Gastrocnemius medialis (tissue), 4 donors: ENCODE data around the gene CRYL1. TPM values are rescaled to one million over a fixed set of nuclear protein-coding genes. Genes with fewer than 3 reads are reported as not detected.

Experiments
- ATAC-seq, 2 donors: fragments of 150-250 bp; one replicate each; pipeline ENCODE4 v1.9.1; 2016
- DNase-seq, 2 donors: peaks; one replicate each; pipeline ENCODE4 v3.0.0-alpha.2; 2019
- H3K27ac ChIP-seq, 4 donors: fragments of 200-600 bp; sonication (generic); 1 replicate in 1 of 4; 2 replicates in 3 of 4; pipeline ENCODE4 v1.5.1; 2016 to 2018; ENCODE audit warnings: mild to moderate bottlenecking in 2 of 4, moderate library complexity in 1 of 4
- H3K27me3 ChIP-seq, 3 donors: fragments of 200-600 bp; sonication (generic) in 2 of 3; 1 replicate in 1 of 3; 2 replicates in 2 of 3; pipeline versions ENCODE4 v1.5.1 to v1.6.0; 2016 to 2019; ENCODE audit warnings: mild to moderate bottlenecking in 1 of 3, moderate library complexity in 1 of 3
- H3K36me3 ChIP-seq, 2 donors: fragments of 200-600 bp; sonication (generic) in 1 of 2; one replicate each; pipeline ENCODE4 v1.5.1; 2017 to 2018
- H3K4me1 ChIP-seq, 2 donors: fragments of 200-600 bp; sonication (generic) in 1 of 2; one replicate each; pipeline ENCODE4 v1.5.1; 2016 to 2017; ENCODE audit warnings: mild to moderate bottlenecking in 2 of 2
- H3K4me3 ChIP-seq, 4 donors: fragments of 200-600 bp; sonication (generic) in 3 of 4; 1 replicate in 1 of 4; 2 replicates in 3 of 4; pipeline ENCODE4 v1.5.1; 2016 to 2019; ENCODE audit warnings: mild to moderate bottlenecking in 2 of 4
- H3K9me3 ChIP-seq, 3 donors: fragments of 200-600 bp; sonication (generic) in 2 of 3; 1 replicate in 1 of 3; 2 replicates in 2 of 3; pipeline ENCODE4 v1.5.1; 2016 to 2019
- CTCF ChIP-seq, 5 experiments: fragments of 450-650 bp in 3 of 5; fragments of 200-600 bp in 2 of 5; sonication (generic) in 2 of 5; IDR thresholded peaks in 4 of 5; conservative IDR thresholded peaks in 1 of 5; 1 replicate in 4 of 5; 2 replicates in 1 of 5; pipeline ENCODE4 v1.5.1; 2016 to 2019; ENCODE audit warnings: antibody characterized with exemption in 5 of 5, mild to moderate bottlenecking in 3 of 5, moderate library complexity in 3 of 5
- POLR2A ChIP-seq, 2 donors: fragments of 450-650 bp; IDR thresholded peaks; one replicate each; pipeline ENCODE4 v1.6.1; 2017; ENCODE audit warnings: antibody characterized with exemption in 2 of 2, mild to moderate bottlenecking in 2 of 2, moderate library complexity in 2 of 2
- in situ Hi-C, 4 donors: fragments of 200-750 bp; cut with MboI; loops; one replicate each; pipeline versions ENCODE4 v1.15.0 to v1.8.0; 2017; ENCODE audit warnings: low sequenced_read_pairs in 4 of 4
- intact Hi-C: fragments of 100-400 bp; cut with DNase I; formaldehyde crosslinking; loops from one replicate; pipeline ENCODE4 v1.15.1; 2023; ENCODE audit warnings: low total_unique reads
- total RNA-seq, 4 donors: library from RNA; depleted of rRNA; stranded (reverse); fragments of >200 nt; gene quantifications; one replicate each; pipeline versions ENCODE4 v1.1.0 to v1.2.3, GENCODE V29; 2016

CRYL1 gene
- total RNA-seq, 4 donors from 2014 or later = 11.0 to 17.4 (median 15.7) TPM

- in situ Hi-C loops = no loop called here
- ATAC-seq = no peak
Observed at GRCh38 chr13:20553311-20553710, 27.7 kb upstream of the CRYL1 start.

GRCh38 chr13:20550799-20551198 lies 25.1 kb upstream of the CRYL1 start:
- no peak overlapping the region for H3K4me3 ChIP-seq
- H3K4me1 ChIP-seq = no peaks in the 10 kb centered on the region
- no peaks in the 10 kb centered on the region for H3K36me3 ChIP-seq
- H3K9me3 ChIP-seq = no peaks in the 10 kb centered on the region
- ATAC-seq (no peak), DNase-seq (no peak)
- no peaks in the 10 kb centered on the region for H3K27me3 ChIP-seq
- TF ChIP-seq CTCF (IDR thresholded peaks at IDR 0.05 in 4 of 5, conservative IDR thresholded peaks at IDR 0.05 in 1 of 5) (no peak), POLR2A (IDR thresholded peaks at IDR 0.05) (no peak)
- H3K27ac ChIP-seq = no peak overlapping the region
- intact Hi-C loops (no loop called here), in situ Hi-C loops (no loop called here)

More at GRCh38 chr13:20553311-20553710, 27.7 kb upstream of the CRYL1 start:
- no peak overlapping the region for H3K27ac ChIP-seq
- intact Hi-C loops = no loop called here
- no peaks in the 10 kb centered on the region for H3K36me3 ChIP-seq
- no peak for DNase-seq
- TF ChIP-seq POLR2A (IDR thresholded peaks at IDR 0.05) = no peak
- no peak for TF ChIP-seq CTCF (IDR thresholded peaks at IDR 0.05 in 4 of 5, conservative IDR thresholded peaks at IDR 0.05 in 1 of 5)
- H3K27me3 ChIP-seq = no peaks in the 10 kb centered on the region
- H3K9me3 ChIP-seq = no peaks in the 10 kb centered on the region
- no peaks in the 10 kb centered on the region for H3K4me1 ChIP-seq
- H3K4me3 ChIP-seq = no peak overlapping the region

- Histone ChIP-seq H3K27me3 (no peaks in the 10 kb centered on the region), H3K27ac (no peak overlapping the region), H3K9me3 (no peaks in the 10 kb centered on the region), H3K36me3 (no peaks in the 10 kb centered on the region), H3K4me1 (no peaks in the 10 kb centered on the region), H3K4me3 (no peak overlapping the region)
- intact Hi-C loops (no loop called here), in situ Hi-C loops (no loop called here)
- ATAC-seq (no peak), DNase-seq (no peak)
- no peak for TF ChIP-seq POLR2A (IDR thresholded peaks at IDR 0.05)
- TF ChIP-seq CTCF (IDR thresholded peaks at IDR 0.05 in 4 of 5, conservative IDR thresholded peaks at IDR 0.05 in 1 of 5) = no peak
Observed at GRCh38 chr13:20547479-20547908, 21.8 kb upstream of the CRYL1 start.

- TF ChIP-seq CTCF (IDR thresholded peaks at IDR 0.05 in 4 of 5, conservative IDR thresholded peaks at IDR 0.05 in 1 of 5) (no peak), POLR2A (IDR thresholded peaks at IDR 0.05) (no peak)
- Histone ChIP-seq H3K4me3 (no peak overlapping the region), H3K4me1 (no peaks in the 10 kb centered on the region), H3K27me3 (no peaks in the 10 kb centered on the region), H3K36me3 (no peaks in the 10 kb centered on the region), H3K9me3 (no peaks in the 10 kb centered on the region), H3K27ac (no peak overlapping the region)
- intact Hi-C loops = no loop called here
- no peak for DNase-seq
- in situ Hi-C loops = no loop called here
- no peak for ATAC-seq
Observed at GRCh38 chr13:20546556-20546955, 20.9 kb upstream of the CRYL1 start.
